ENCODE measurements around the gene UTP11.

The UTP11 gene

DNA sequence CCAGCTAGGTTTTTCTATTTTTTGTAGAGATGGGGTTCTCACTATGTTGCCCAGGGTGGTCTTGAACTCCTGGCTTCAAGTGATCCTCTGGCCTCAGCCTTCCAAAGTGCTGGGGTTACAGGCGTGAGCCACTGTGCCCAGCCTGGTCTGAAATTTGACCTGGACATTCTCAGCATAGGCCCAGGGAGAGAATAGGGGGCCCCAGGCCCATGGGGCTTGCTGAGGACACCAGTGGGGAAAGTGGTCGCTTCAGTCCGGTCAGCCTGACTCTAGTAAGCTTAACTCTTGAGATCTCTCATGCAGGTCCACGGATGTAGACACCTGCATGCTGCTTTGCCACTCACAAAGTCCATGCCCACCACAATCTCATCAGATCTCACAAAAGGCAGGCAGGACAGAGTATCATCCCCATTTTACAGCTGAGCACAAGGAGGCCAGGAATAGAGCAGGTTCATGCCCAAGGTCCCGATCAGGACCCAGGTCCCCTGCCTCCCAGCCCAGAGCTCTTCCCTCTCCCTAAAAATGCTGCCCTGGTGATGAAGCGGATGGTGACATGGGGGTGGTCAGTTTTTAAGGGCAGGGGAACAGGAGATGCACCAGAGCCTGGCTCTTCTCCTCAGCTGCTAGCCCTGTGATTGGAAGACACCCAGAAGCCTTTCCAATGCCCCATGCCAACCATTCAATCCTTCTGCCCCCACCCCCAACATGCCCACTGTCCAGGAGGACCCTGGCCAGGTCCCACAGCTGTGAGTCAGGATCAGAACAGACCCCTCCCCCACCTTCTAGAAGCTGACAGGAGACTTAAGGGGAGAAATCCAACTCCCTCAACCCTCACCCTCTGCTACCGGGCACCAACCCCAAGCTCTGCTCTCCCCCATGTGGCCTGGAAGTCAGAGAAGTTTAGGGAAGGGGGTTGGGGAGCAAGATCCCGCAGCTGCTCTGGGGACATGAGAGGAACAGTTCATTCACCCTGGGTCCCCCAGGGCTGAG, 9.0 kb upstream of the UTP11 start:
- DNase-seq: peak; percentile 54

GRCh38 chr1:38004284-38005108, 8.0 kb upstream of the UTP11 start:
- DNase-seq: no peak

- DNase-seq: peak; percentile 84
Observed at GRCh38 chr1:38005195-38006007, 7.1 kb upstream of the UTP11 start, which contains the start of gene FHL3. TSS of gene FHL3 (minus strand) at chr1:38005514. CDS start at chr1:37999412, 6,102 bp downstream.

GRCh38 chr1:38006008-38006828, 6.3 kb upstream of the UTP11 start:
- DNase-seq: no peak

DNA sequence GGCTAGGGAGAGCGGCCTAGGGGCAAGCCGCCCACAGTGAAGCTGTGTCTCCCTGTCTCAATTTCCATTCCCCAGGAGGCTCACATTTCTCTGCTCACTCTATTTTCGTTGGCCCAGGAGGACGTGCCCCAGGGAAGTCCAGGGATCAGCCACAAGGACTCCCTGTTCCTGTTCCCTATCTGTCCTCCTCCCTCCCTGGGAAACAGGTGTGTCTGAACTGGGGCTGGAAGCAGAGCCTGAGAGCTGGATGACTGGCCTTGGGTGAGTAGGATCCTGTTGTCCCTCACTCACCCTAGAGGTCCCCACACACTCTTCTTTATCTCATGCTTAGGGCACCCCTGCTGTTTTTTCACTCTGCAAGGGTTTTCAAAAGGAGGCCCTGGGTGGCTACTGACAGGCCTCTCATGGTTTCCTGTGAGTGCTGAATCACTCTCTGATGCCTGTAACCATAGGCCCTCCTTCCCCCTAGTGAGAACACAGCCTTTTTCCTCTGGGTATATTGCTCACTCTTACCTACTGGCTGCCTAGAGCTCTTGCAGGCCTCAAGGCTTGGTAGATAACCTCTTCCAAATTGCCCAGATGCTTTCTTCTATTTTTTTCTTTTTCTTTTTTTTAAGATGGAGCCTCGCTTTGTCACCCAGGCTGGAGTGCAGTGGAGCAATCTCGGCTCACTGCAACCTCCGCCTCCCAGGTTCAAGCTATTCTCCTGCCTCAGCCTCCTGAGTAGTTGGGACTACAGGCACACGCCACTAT, 3.3 kb upstream of the UTP11 start:
- no peak for DNase-seq

GRCh38 chr1:38009841-38010180, 2.7 kb upstream of the UTP11 start:
- no peak for DNase-seq

GRCh38 chr1:38013227-38013622, 691 bp downstream of the UTP11 start:
- no peak for DNase-seq

- DNase-seq: no peak
Observed at GRCh38 chr1:38014171-38014570, 1.6 kb downstream of the UTP11 start.

DNA sequence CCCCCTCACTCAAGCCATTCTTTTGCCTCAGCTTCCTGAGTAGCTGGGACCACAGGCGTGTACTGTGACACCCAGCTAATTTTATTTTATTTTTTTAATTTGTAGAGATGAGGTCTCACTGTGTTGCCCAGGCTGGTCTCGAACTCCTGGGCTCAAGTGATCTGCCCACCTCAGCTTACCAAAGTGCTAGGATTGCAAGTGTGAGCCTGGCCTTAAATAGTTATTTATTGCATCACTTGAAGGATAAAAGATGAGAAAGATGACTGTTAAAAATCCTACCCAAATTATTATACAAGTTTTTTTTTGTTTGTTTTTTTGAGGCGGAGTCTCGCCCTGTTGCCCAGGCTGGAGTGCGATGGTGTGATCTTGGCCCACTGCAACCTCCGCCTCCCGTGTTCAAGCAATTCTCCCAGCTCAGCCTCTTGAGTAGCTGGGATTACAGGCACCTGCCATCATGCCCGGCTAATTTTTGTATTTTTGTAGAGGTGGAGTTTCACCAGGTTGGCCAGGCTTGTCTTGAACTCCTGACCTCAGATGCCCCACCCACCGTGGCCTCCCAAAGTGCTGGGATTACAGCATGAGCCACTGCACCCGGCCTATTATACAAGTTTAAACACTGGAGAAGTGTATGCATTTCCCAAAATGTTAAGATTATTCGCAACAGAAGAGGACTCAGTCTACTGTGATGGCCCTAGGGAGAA, 2.3 kb downstream of the UTP11 start:
- DNase-seq: no peak

DNA sequence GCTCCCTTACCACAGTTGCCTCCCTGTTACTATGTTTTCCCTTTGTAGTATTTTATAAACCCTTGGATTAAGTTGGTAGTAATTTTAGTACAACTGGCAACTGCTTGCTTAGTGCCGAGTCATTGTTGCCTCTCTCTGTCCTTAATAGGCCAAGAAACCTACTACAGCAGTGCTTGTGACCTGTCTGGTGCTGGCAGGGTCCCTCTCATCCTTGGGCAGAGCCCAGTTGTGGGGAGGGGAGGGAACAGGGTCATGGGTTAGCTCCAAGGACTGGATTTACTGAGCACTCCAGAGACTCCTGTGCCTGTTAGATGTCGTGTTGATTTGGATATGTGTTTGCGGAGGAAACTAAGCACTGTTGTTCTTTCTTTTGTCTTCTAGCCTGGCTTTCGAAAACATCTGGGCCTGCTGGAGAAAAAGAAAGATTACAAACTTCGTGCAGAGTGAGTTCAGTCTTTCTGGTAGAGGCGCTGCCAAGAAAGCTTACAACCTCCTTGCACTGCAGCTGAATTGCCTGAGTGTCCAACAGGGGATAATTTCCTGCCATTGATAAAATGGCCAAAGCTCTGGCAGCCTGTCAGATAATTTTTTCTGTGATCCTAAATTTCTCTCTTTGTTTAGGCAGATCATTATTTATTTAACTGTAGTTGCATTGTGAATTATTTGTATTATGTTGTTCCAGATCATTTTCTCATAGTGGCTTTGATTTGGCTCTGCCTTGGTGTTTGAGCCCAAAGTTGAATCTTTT, 3.6 kb downstream of the UTP11 start:
- DNase-seq: no peak

DNA sequence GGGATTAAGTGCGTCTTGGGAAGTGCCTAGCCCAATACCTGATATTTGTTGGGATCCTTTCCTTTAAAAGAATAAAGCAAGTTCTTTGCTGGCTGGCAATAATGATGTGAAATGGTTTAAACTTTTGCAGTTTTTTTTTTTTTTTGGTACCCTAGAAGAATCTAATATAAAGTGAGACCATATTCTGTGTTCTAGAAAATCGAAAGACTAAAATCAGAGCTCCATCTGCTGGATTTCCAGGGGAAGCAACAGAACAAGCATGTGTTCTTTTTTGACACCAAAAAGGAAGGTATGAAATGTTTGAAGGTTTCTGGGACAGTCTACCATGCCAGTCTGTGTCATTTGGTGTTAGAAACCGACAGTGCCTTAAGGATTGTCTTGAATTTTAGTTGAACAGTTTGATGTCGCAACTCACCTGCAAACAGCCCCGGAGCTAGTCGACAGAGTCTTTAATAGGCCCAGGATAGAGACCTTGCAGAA, 6.4 kb downstream of the UTP11 start:
- no peak for DNase-seq

GRCh38 chr1:38020396-38020795, 7.9 kb downstream of the UTP11 start:
- DNase-seq: no peak

DNA sequence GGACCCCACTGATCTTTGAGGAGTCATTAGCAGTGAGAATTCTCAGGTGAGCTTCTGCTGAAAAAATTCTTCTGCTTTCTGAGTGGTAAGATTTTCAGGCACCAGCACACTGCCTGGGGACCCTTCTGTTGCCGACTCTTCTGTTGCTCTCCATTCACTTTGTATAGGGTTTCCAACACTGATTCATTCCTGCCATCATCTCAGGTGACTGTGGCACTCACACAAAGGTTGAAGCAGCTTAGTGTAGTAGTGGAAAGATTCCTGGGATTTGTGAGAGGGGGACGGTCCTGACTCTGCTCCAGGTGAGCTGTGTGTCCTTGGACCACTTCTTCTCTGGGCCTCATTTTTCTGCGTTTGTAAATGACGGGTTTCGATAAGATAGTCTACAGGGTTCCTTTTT, 9.4 kb downstream of the UTP11 start:
- DNase-seq: no peak

GRCh38 chr1:38022810-38023209, 10.3 kb downstream of the UTP11 start:
- no peak for DNase-seq

DNA sequence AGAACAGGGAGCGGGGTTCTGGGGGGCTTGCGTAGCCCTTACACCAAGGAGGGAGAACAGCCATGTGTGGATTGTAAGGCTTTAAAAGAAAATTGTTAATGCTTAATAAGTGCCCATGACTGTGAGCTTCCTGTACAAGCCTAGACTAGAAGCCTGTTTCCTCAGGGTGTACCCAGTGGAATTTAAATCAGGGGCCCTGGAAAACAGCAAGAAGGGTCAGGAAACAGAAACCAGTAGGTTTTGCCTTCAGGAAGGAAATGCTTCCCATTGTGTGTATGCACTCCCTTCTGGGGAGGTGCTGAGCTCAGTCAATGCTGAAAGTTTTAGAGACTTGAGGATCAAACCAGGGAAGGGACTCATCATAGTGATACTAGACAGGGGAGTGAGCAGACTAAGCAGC, 12.7 kb downstream of the UTP11 start:
- no peak for DNase-seq

GRCh38 chr1:38025664-38026063, 13.1 kb downstream of the UTP11 start:
- no peak for DNase-seq

- no peak for DNase-seq
Observed at GRCh38 chr1:38026592-38027200, 14.2 kb downstream of the UTP11 start.

GRCh38 chr1:38027201-38028104, 14.9 kb downstream of the UTP11 start:
- no peak for DNase-seq

Measured in right forelimb (tissue), 1 donor.